ENCODE results near the gene AGPAT2.

Gene AGPAT2

GRCh38 chr9:136700959-136701667 lies 13.9 kb upstream of the AGPAT2 start:
- no peak for DNase-seq

- DNase-seq, result no peak
Observed at GRCh38 chr9:136700304-136700703, 13.0 kb upstream of the AGPAT2 start.

GRCh38 chr9:136698635-136699246 lies 11.5 kb upstream of the AGPAT2 start:
- no peak for DNase-seq

GRCh38 chr9:136697821-136698526 lies 10.7 kb upstream of the AGPAT2 start:
- no peak for DNase-seq

GRCh38 chr9:136697146-136697820 lies 10.0 kb upstream of the AGPAT2 start:
- DNase-seq, result no peak

GRCh38 chr9:136696502-136696901 lies 9.2 kb upstream of the AGPAT2 start:
- DNase-seq, result no peak

- DNase-seq, result no peak
Observed at GRCh38 chr9:136695955-136696354, 8.7 kb upstream of the AGPAT2 start.

- DNase-seq, result no peak
Observed at GRCh38 chr9:136695435-136695895, 8.2 kb upstream of the AGPAT2 start.

- DNase-seq, result no peak
Observed at GRCh38 chr9:136694872-136695247, 7.6 kb upstream of the AGPAT2 start.

- no peak for DNase-seq
Observed at GRCh38 chr9:136694163-136694871, 7.1 kb upstream of the AGPAT2 start.

- DNase-seq, result no peak
Observed at GRCh38 chr9:136693490-136694162, 6.4 kb upstream of the AGPAT2 start.

GRCh38 chr9:136693135-136693489 lies 5.9 kb upstream of the AGPAT2 start:
- DNase-seq, result no peak

GRCh38 chr9:136692185-136693134 lies 5.2 kb upstream of the AGPAT2 start:
- no peak for DNase-seq

- no peak for DNase-seq
Observed at GRCh38 chr9:136691316-136692184, 4.3 kb upstream of the AGPAT2 start.

GRCh38 chr9:136690806-136691261 lies 3.6 kb upstream of the AGPAT2 start:
- DNase-seq, result no peak

GRCh38 chr9:136690104-136690805 lies 3.0 kb upstream of the AGPAT2 start:
- no peak for DNase-seq

- DNase-seq, result no peak
Observed at GRCh38 chr9:136689108-136689460, 1.8 kb upstream of the AGPAT2 start.

- no peak for DNase-seq
Observed at GRCh38 chr9:136688274-136689107, 1.2 kb upstream of the AGPAT2 start.

Measured in amniotic stem cell (primary cell).